OCI-LY7 (cell line): ENCODE results near the gene RLF. TPM values are rescaled to one million over a fixed set of nuclear protein-coding genes. Genes with fewer than 3 reads are reported as not detected.
"Not testable (repeated sequence)": the region's sequence is repeated elsewhere in the genome, so short reads cannot be mapped to it uniquely, and the experiment has no call there.

Experiments
- BruUV-seq: library from RNA; stranded (reverse); fragments of 400-500 nt; replicated peaks from 2 replicates; lab custom pipeline; 2021; lab: Mats Ljungman, UMichigan
- CTCF ChIA-PET: fragments of 300-600 bp; sonication (Branson Sonifier 250); formaldehyde crosslinking; loops from one replicate; lab custom pipeline; 2022; ENCODE audit warnings: antibody characterized with exemption; ENCODE audit not compliant: unreplicated experiment; lab: Charles Lee
- POLR2A ChIA-PET: fragments of 300-600 bp; sonication (Branson Sonifier 250); formaldehyde crosslinking; loops from one replicate; lab custom pipeline; 2022; ENCODE audit warnings: antibody characterized with exemption; lab: Charles Lee
- DNase-seq: peaks from one replicate; pipeline ENCODE4 v3.0.0-alpha.2; 2015; ENCODE audit warnings: low spot score
- H2AFZ ChIP-seq: fragments of 200-600 bp; sonication (generic), shearing (Covaris generic); 2 replicates; pipeline ENCODE4 v1.6.1; 2014; ENCODE audit warnings: mild to moderate bottlenecking, antibody characterized with exemption, low read length, moderate library complexity
- H3K27ac ChIP-seq: fragments of 200-600 bp; sonication (generic); 2 replicates; pipeline ENCODE4 v1.5.1; 2014; ENCODE audit warnings: mixed run types, low read depth, mild to moderate bottlenecking, moderate library complexity, low read length, inconsistent platforms; ENCODE audit not compliant: poor library complexity, severe bottlenecking
- H3K36me3 ChIP-seq: fragments of 200-600 bp; sonication (generic); 2 replicates; pipeline ENCODE4 v1.6.1; 2014; ENCODE audit warnings: mild to moderate bottlenecking, antibody characterized with exemption, low read length, moderate library complexity, mixed read lengths; ENCODE audit not compliant: insufficient read depth
- H3K4me1 ChIP-seq: fragments of 200-600 bp; sonication (generic); 2 replicates; pipeline ENCODE4 v1.5.1; 2014; ENCODE audit warnings: mild to moderate bottlenecking, low read length; ENCODE audit not compliant: insufficient read depth, poor library complexity, severe bottlenecking
- H3K4me2 ChIP-seq: fragments of 200-600 bp; sonication (generic); 2 replicates; pipeline ENCODE4 v1.6.1; 2014; ENCODE audit warnings: mild to moderate bottlenecking, low read length
- H3K4me3 ChIP-seq: fragments of 200-600 bp; sonication (generic); 2 replicates; pipeline ENCODE4 v1.5.1; 2014; ENCODE audit warnings: mild to moderate bottlenecking, low read depth, low read length; ENCODE audit not compliant: poor library complexity, severe bottlenecking
- H3K79me2 ChIP-seq: fragments of 200-600 bp; sonication (generic); 2 replicates; pipeline ENCODE4 v1.6.1; 2016; ENCODE audit warnings: low read depth, mild to moderate bottlenecking, low read length, moderate library complexity, mixed read lengths; ENCODE audit not compliant: insufficient read depth
- H3K9me2 ChIP-seq: fragments of 200-600 bp; sonication (generic); 2 replicates; pipeline ENCODE4 v1.6.1; 2016; ENCODE audit warnings: mild to moderate bottlenecking, low read length, mixed read lengths; ENCODE audit not compliant: insufficient read depth
- H3K9me3 ChIP-seq: fragments of 200-600 bp; sonication (generic); 2 replicates; pipeline ENCODE4 v1.6.1; 2014; ENCODE audit warnings: mild to moderate bottlenecking, mixed run types, low read length, mixed read lengths
- H4K20me1 ChIP-seq: fragments of 200-600 bp; sonication (generic); 2 replicates; pipeline ENCODE4 v1.6.1; 2014; ENCODE audit warnings: mild to moderate bottlenecking, antibody characterized with exemption, low read length, moderate library complexity, mixed read lengths; ENCODE audit not compliant: insufficient read depth
- CTCF ChIP-seq: fragments of 200-600 bp; sonication (generic); conservative IDR thresholded peaks from 2 replicates; pipeline ENCODE4 v1.5.1; 2014; ENCODE audit warnings: mild to moderate bottlenecking, antibody characterized with exemption, low read length, moderate library complexity, mixed read lengths
- EZH2phosphoT487 ChIP-seq: fragments of 200-600 bp; sonication (generic); IDR thresholded peaks from 2 replicates; pipeline ENCODE4 v1.6.1; 2018; ENCODE audit warnings: low read depth, borderline replicate concordance, mild to moderate bottlenecking, mixed run types, antibody characterized with exemption, low read length, moderate library complexity, mixed read lengths
- intact Hi-C: fragments of 100-400 bp; cut with micrococcal nuclease; formaldehyde crosslinking; loops from one replicate; pipeline ENCODE4 v1.10.0; 2022; ENCODE audit not compliant: unreplicated experiment
- total RNA-seq, 2 experiments: library from RNA; depleted of rRNA in 1 of 2; stranded (reverse); fragments of >200 nt in 1 of 2; shearing (Covaris generic) in 1 of 2; gene quantifications; 2 replicates each; pipeline ENCODE4 v1.2.3, GENCODE V29; 2014 to 2022

Gene RLF
- total RNA-seq, 2 experiments from 2014 or later = 16.9 to 22.5 TPM

GRCh38 chr1:40185951-40186864 lies 25.0 kb downstream of the RLF start:
- peak; percentile 55 for DNase-seq
- Histone ChIP-seq H3K4me3 (no peak overlapping the region), H3K9me3 (no peaks in the 10 kb centered on the region), H3K36me3 (peaks cover 28% of the 10 kb centered on the region), H4K20me1 (peaks cover 20% of the 10 kb centered on the region), H2AFZ (no peak overlapping the region), H3K79me2 (peaks cover 91% of the 10 kb centered on the region), H3K4me2 (peak overlapping the region; percentile 49), H3K9me2 (no peaks in the 10 kb centered on the region), H3K4me1 (peaks cover 40% of the 10 kb centered on the region), H3K27ac (peak overlapping the region; percentile 44)
- ChIA-PET POLR2A (interaction anchor here (0.7 kb wide), 2 partner anchors 48 to 128 kb away, joined by 6 to 8 read pairs; no protein-coding TSS in a partner anchor), CTCF (no interaction called here)
- TF ChIP-seq EZH2phosphoT487 = no peak
- TF ChIP-seq CTCF = no peak
- intact Hi-C loops = no loop called here
- BruUV-seq = no TSS peak

- no peak for DNase-seq
- ChIA-PET POLR2A (interaction anchor here (0.6 to 1.1 kb wide), 5 partner anchors 11 to 336 kb away, joined by 3 to 4 read pairs (median 3); no protein-coding TSS in a partner anchor), CTCF (no interaction called here)
- intact Hi-C loops = no loop called here
- Histone ChIP-seq H2AFZ (no peak overlapping the region), H4K20me1 (peaks cover 15% of the 10 kb centered on the region), H3K4me1 (peaks cover 35% of the 10 kb centered on the region), H3K79me2 (peaks cover 80% of the 10 kb centered on the region), H3K4me2 (peak overlapping the region; percentile 18), H3K4me3 (no peak overlapping the region), H3K36me3 (peaks cover 39% of the 10 kb centered on the region), H3K27ac (peak overlapping the region; percentile 17), H3K9me3 (no peaks in the 10 kb centered on the region), H3K9me2 (no peaks in the 10 kb centered on the region)
- TF ChIP-seq EZH2phosphoT487 (no peak), CTCF (no peak)
- no TSS peak for BruUV-seq
Observed at GRCh38 chr1:40187399-40187798, 26.2 kb downstream of the RLF start.

GRCh38 chr1:40194639-40195038 lies 33.5 kb downstream of the RLF start:
- intact Hi-C loops, H3K4me1 ChIP-seq, POLR2A ChIA-PET, CTCF ChIA-PET, H3K9me3 ChIP-seq, H2AFZ ChIP-seq, H3K9me2 ChIP-seq, H3K4me2 ChIP-seq, H3K4me3 ChIP-seq, DNase-seq, H3K27ac ChIP-seq, H4K20me1 ChIP-seq, BruUV-seq: not testable (repeated sequence)
- Histone ChIP-seq H3K79me2 (peaks cover 12% of the 10 kb centered on the region; the same call in 1 of the 2 replicates), H3K36me3 (peaks cover 87% of the 10 kb centered on the region)
